Keratinocyte (primary cell): Measurements from ENCODE around the gene SFXN1.

Source experiments
- EZH2 ChIP-seq: IDR thresholded peaks from one replicate; pipeline ENCODE4 v1.6.1; 2012; ENCODE audit warnings: inconsistent platforms, mild to moderate bottlenecking, low read length, moderate library complexity
- TF ChIP-seq, protein P1 (sequence below), 3 experiments: IDR thresholded peaks in 1 of 3; conservative IDR thresholded peaks in 1 of 3; optimal IDR thresholded peaks in 1 of 3; 2 replicates in 2 of 3; 3 replicates in 1 of 3; pipeline versions ENCODE3 to v1.5.1; 2011; ENCODE audit warnings: low read length in 3 of 3, mild to moderate bottlenecking in 3 of 3, moderate library complexity in 2 of 3, control low read depth in 1 of 3, inconsistent platforms in 1 of 3; ENCODE audit not compliant: insufficient read depth in 2 of 3; ENCODE audit errors: extremely low read depth in 1 of 3

DNA sequence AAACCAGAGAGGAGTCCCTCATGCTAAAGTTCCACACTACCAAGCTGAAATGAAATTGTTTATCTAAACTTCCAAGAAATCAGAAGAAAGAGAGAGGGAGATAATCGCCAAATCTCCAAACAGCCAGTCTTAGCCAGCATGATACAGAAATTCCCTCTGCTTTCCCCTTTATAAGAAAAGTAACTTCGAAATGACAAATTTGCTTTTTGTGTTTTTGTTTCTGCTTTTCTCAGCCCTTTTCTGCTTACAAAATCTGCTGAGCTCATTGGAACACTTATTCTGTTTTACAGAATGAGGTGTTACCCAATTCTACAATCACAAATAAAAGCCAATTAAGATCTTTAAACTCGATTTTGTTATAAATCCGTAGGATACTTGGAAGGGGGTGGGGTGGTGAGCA is 72.9 kb downstream of the SFXN1 start:
- TF ChIP-seq, protein P1, sequence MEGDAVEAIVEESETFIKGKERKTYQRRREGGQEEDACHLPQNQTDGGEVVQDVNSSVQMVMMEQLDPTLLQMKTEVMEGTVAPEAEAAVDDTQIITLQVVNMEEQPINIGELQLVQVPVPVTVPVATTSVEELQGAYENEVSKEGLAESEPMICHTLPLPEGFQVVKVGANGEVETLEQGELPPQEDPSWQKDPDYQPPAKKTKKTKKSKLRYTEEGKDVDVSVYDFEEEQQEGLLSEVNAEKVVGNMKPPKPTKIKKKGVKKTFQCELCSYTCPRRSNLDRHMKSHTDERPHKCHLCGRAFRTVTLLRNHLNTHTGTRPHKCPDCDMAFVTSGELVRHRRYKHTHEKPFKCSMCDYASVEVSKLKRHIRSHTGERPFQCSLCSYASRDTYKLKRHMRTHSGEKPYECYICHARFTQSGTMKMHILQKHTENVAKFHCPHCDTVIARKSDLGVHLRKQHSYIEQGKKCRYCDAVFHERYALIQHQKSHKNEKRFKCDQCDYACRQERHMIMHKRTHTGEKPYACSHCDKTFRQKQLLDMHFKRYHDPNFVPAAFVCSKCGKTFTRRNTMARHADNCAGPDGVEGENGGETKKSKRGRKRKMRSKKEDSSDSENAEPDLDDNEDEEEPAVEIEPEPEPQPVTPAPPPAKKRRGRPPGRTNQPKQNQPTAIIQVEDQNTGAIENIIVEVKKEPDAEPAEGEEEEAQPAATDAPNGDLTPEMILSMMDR (optimal IDR thresholded peaks at IDR 0.05 in 1 of 3, IDR thresholded peaks at IDR 0.05 in 1 of 3, conservative IDR thresholded peaks at IDR 0.05 in 1 of 3; ENCODE audit: extremely low read depth in 1 of 3, insufficient read depth in 2 of 3, low read length in 3 of 3): no peak
- no peak for TF ChIP-seq EZH2
